IMR-90 (cell line): ENCODE results near the gene SLTM. TPM values are rescaled to one million over a fixed set of nuclear protein-coding genes. Genes with fewer than 3 reads are reported as not detected.

ENCODE experiments used
- ATAC-seq: fragments of 200-7000 bp; cut with Tn5 transposase; 2 replicates; pipeline ENCODE4 v1.9.1; 2020; ENCODE audit warnings: low read depth, mild to moderate bottlenecking, moderate library complexity
- BruUV-seq: library from RNA; stranded (reverse); fragments of 400-500 nt; replicated peaks from 2 replicates; lab custom pipeline; 2021; lab: Mats Ljungman, UMichigan
- CTCF ChIA-PET: fragments of 300-600 bp; formaldehyde crosslinking; extraction: SDS; loops from one replicate; lab custom pipeline; 2021; ENCODE audit warnings: antibody characterized with exemption; lab: Yijun Ruan, JAX
- POLR2A ChIA-PET: fragments of 300-600 bp; sonication (Branson Sonifier 250); formaldehyde crosslinking; loops from one replicate; lab custom pipeline; 2022; ENCODE audit warnings: antibody characterized with exemption; ENCODE audit not compliant: unreplicated experiment; lab: Charles Lee
- DNase-seq: peaks from one replicate; pipeline ENCODE4 v3.0.0; 2013
- H2AFZ ChIP-seq: replicated peaks from 2 replicates; pipeline ENCODE3; 2013; ENCODE audit warnings: low read length, mild to moderate bottlenecking; ENCODE audit not compliant: poor library complexity
- H2AK5ac ChIP-seq: 2 replicates; pipeline ENCODE4 v1.6.1; 2013; ENCODE audit warnings: low read depth, low read length, inconsistent platforms
- H2AK9ac ChIP-seq: replicated peaks from 2 replicates; pipeline ENCODE3; 2013; ENCODE audit warnings: mild to moderate bottlenecking, low read depth, low read length, moderate library complexity; ENCODE audit not compliant: poor library complexity
- H2BK120ac ChIP-seq: 2 replicates; pipeline ENCODE4 v1.6.1; 2013; ENCODE audit warnings: low read depth, low read length, inconsistent platforms
- H2BK15ac ChIP-seq: 3 replicates; pipeline ENCODE4 v1.6.1; 2013; ENCODE audit warnings: low read depth, low read length, inconsistent platforms
- H2BK20ac ChIP-seq: 2 replicates; pipeline ENCODE4 v1.6.1; 2013; ENCODE audit warnings: low read depth, mild to moderate bottlenecking, inconsistent platforms, low read length, moderate library complexity
- H2BK5ac ChIP-seq: 2 replicates; pipeline ENCODE4 v1.6.1; 2013; ENCODE audit warnings: mild to moderate bottlenecking, low read depth, low read length, inconsistent platforms; ENCODE audit not compliant: poor library complexity, severe bottlenecking
- H3K14ac ChIP-seq: replicated peaks from 2 replicates; pipeline ENCODE4 v1.6.1; 2013; ENCODE audit warnings: low read depth, low read length, inconsistent platforms
- H3K18ac ChIP-seq: 2 replicates; pipeline ENCODE4 v1.6.1; 2013; ENCODE audit warnings: low read depth, low read length, control low read depth
- H3K23ac ChIP-seq: 2 replicates; pipeline ENCODE4 v1.6.1; 2013; ENCODE audit warnings: low read depth, low read length, inconsistent platforms
- H3K27ac ChIP-seq: 2 replicates; pipeline ENCODE4 v1.5.1; 2013; ENCODE audit warnings: mild to moderate bottlenecking, control low read depth, low read length; ENCODE audit not compliant: insufficient read depth
- H3K27me3 ChIP-seq: 2 replicates; pipeline ENCODE4 v1.6.1; 2013; ENCODE audit warnings: low read length; ENCODE audit not compliant: control insufficient read depth, insufficient read depth
- H3K36me3 ChIP-seq: 2 replicates; pipeline ENCODE4 v1.6.1; 2013; ENCODE audit warnings: low read length, mixed read lengths; ENCODE audit not compliant: control insufficient read depth, insufficient read depth
- H3K4ac ChIP-seq: 2 replicates; pipeline ENCODE4 v1.6.1; 2013; ENCODE audit warnings: low read depth, low read length, inconsistent platforms
- H3K4me1 ChIP-seq: 2 replicates; pipeline ENCODE4 v1.6.1; 2013; ENCODE audit warnings: low read length, mixed read lengths; ENCODE audit not compliant: control insufficient read depth, insufficient read depth
- H3K4me2 ChIP-seq: 2 replicates; pipeline ENCODE4 v1.6.1; 2013; ENCODE audit warnings: low read depth, mild to moderate bottlenecking, control low read depth, low read length, moderate library complexity
- H3K4me3 ChIP-seq: 2 replicates; pipeline ENCODE4 v1.5.1; 2013; ENCODE audit warnings: low read depth, mild to moderate bottlenecking, control low read depth, low read length, moderate library complexity; ENCODE audit not compliant: insufficient read depth
- H3K56ac ChIP-seq: 2 replicates; pipeline ENCODE4 v1.6.1; 2013; ENCODE audit warnings: low read length, inconsistent platforms; ENCODE audit not compliant: insufficient read depth; ENCODE audit errors: extremely low read depth
- H3K79me1 ChIP-seq, 2 experiments: 2 replicates each; pipeline ENCODE4 v1.6.1; 2013; ENCODE audit warnings: low read length in 2 of 2, inconsistent platforms in 1 of 2, low read depth in 1 of 2
- H3K9ac ChIP-seq: 2 replicates; pipeline ENCODE4 v1.6.1; 2013; ENCODE audit warnings: low read depth, low read length, control low read depth
- H3K9me1 ChIP-seq: 2 replicates; pipeline ENCODE4 v1.6.1; 2013; ENCODE audit warnings: low read length, inconsistent platforms; ENCODE audit not compliant: insufficient read depth
- H3K9me3 ChIP-seq: 2 replicates; pipeline ENCODE4 v1.6.1; 2013; ENCODE audit warnings: low read length; ENCODE audit not compliant: control insufficient read depth, insufficient read depth
- H4K20me1 ChIP-seq: 2 replicates; pipeline ENCODE4 v1.6.1; 2013; ENCODE audit warnings: low read length, inconsistent platforms; ENCODE audit not compliant: insufficient read depth
- H4K5ac ChIP-seq: 2 replicates; pipeline ENCODE4 v1.6.1; 2013; ENCODE audit warnings: mild to moderate bottlenecking, low read depth, low read length, control low read depth
- H4K8ac ChIP-seq, 2 experiments: 2 replicates each; pipeline ENCODE4 v1.6.1; 2013; ENCODE audit warnings: low read depth in 2 of 2, low read length in 2 of 2, control low read depth in 1 of 2, inconsistent platforms in 1 of 2
- H4K91ac ChIP-seq: 2 replicates; pipeline ENCODE4 v1.6.1; 2013; ENCODE audit warnings: low read depth, low read length, inconsistent platforms; ENCODE audit not compliant: insufficient read depth
- BHLHE40 ChIP-seq: fragments of 150-350 bp; IDR thresholded peaks from 2 replicates; pipeline ENCODE4 v1.6.1; 2016; ENCODE audit warnings: mild to moderate bottlenecking, low read depth, low read length
- FOS ChIP-seq: fragments of 150-350 bp; IDR thresholded peaks from 2 replicates; pipeline ENCODE4 v1.6.1; 2016; ENCODE audit warnings: low read depth, low read length
- MXI1 ChIP-seq: IDR thresholded peaks from 2 replicates; pipeline ENCODE4 v1.6.1; 2012; ENCODE audit warnings: low read depth, mild to moderate bottlenecking, low read length, moderate library complexity, borderline replicate concordance
- RAD21 ChIP-seq: IDR thresholded peaks from 2 replicates; pipeline ENCODE4 v1.6.1; 2012; ENCODE audit warnings: low read length, improper control_type of control experiment
- RCOR1 ChIP-seq: IDR thresholded peaks from 2 replicates; pipeline ENCODE4 v1.6.1; 2012; ENCODE audit warnings: mild to moderate bottlenecking, low read length, improper control_type of control experiment; ENCODE audit not compliant: insufficient replicate concordance
- RFX5 ChIP-seq: IDR thresholded peaks from 2 replicates; pipeline ENCODE4 v1.8.0; 2012; ENCODE audit warnings: low read depth, mild to moderate bottlenecking, low read length, moderate library complexity
- SMC3 ChIP-seq: fragments of 150-350 bp; IDR thresholded peaks from 2 replicates; pipeline ENCODE4 v1.6.1; 2016; ENCODE audit warnings: low read depth, mild to moderate bottlenecking, antibody characterized with exemption, low read length, moderate library complexity
- WGBS, 2 experiments: methylation state at CpG; one replicate each; pipeline versions ENCODE4 v1.1.5 to v1.1.7; 2013; ENCODE audit warnings: missing lambda C conversion rate in 2 of 2; ENCODE audit not compliant: insufficient read length in 1 of 2; ENCODE audit errors: extremely low coverage in 2 of 2; 5-methylcytosine and 5-hydroxymethylcytosine counted together
- dilution Hi-C: fragments of 300-500 bp; cut with HindIII; formaldehyde crosslinking; loops from one replicate; pipeline ENCODE4 v1.14.3; 2018; ENCODE audit warnings: low sequenced_read_pairs; ENCODE audit not compliant: unreplicated experiment
- in situ Hi-C: fragments of 300-500 bp; cut with MboI; formaldehyde crosslinking; loops from 3 replicates; pipeline ENCODE4 v1.14.3; 2019; ENCODE audit warnings: low sequenced_read_pairs, inconsistent platforms, mixed read lengths
- intact Hi-C: fragments of 100-400 bp; cut with micrococcal nuclease; formaldehyde crosslinking; loops from 2 replicates; pipeline ENCODE4 v1.10.0; 2022
- polyA plus RNA-seq, 3 experiments: library from polyadenylated mRNA; depleted of rRNA; stranded (reverse); fragments of >200 nt; gene quantifications; 2 replicates each; pipeline ENCODE4 v1.2.3, GENCODE V29; 2012; ENCODE audit warnings: low replicate concordance in 1 of 3
- total RNA-seq: library from RNA; depleted of rRNA; stranded (reverse); fragments of >200 nt; gene quantifications from 2 replicates; pipeline ENCODE4 v1.2.3, GENCODE V29; 2012
- TF ChIP-seq, protein P1 (sequence below): conservative IDR thresholded peaks from 2 replicates; pipeline ENCODE4 v1.5.1; 2012; ENCODE audit warnings: mild to moderate bottlenecking, low read depth, low read length, improper control_type of control experiment
- TF ChIP-seq, protein P2 (sequence below): fragments of 150-350 bp; IDR thresholded peaks from 2 replicates; pipeline ENCODE4 v1.6.1; 2016; ENCODE audit warnings: low read depth, mild to moderate bottlenecking, low read length, moderate library complexity, borderline replicate concordance

Gene SLTM
- total and polyA plus RNA-seq, 2 of the 4 experiments (the other 2 are of a cell fraction): 36.0 to 57.6 TPM

- TF ChIP-seq, protein P1, sequence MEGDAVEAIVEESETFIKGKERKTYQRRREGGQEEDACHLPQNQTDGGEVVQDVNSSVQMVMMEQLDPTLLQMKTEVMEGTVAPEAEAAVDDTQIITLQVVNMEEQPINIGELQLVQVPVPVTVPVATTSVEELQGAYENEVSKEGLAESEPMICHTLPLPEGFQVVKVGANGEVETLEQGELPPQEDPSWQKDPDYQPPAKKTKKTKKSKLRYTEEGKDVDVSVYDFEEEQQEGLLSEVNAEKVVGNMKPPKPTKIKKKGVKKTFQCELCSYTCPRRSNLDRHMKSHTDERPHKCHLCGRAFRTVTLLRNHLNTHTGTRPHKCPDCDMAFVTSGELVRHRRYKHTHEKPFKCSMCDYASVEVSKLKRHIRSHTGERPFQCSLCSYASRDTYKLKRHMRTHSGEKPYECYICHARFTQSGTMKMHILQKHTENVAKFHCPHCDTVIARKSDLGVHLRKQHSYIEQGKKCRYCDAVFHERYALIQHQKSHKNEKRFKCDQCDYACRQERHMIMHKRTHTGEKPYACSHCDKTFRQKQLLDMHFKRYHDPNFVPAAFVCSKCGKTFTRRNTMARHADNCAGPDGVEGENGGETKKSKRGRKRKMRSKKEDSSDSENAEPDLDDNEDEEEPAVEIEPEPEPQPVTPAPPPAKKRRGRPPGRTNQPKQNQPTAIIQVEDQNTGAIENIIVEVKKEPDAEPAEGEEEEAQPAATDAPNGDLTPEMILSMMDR: no peak
Observed at GRCh38 chr15:58864602-58865424, 68.7 kb downstream of the SLTM start (continued).

GRCh38 chr15:58862326-58862725 is 71.2 kb downstream of the SLTM start:
- in situ Hi-C loops: no loop called here
- CTCF ChIA-PET: no interaction called here
- POLR2A ChIA-PET: no interaction called here

More at GRCh38 chr15:58862326-58862725, 71.2 kb downstream of the SLTM start:
- ATAC-seq (no peak), DNase-seq (no peak)
- no peak overlapping the region for H2BK5ac ChIP-seq
- no peaks in the 10 kb centered on the region for H3K9me3 ChIP-seq
- H3K18ac ChIP-seq: no peak overlapping the region
- no peak overlapping the region for H2BK15ac ChIP-seq
- no peaks in the 10 kb centered on the region for H3K27me3 ChIP-seq
- TF ChIP-seq RFX5: no peak
- TF ChIP-seq SMC3: no peak
- no peak for TF ChIP-seq BHLHE40
- TF ChIP-seq RAD21: no peak
- TF ChIP-seq MXI1: no peak
- TF ChIP-seq FOS: no peak
- TF ChIP-seq, protein P2, sequence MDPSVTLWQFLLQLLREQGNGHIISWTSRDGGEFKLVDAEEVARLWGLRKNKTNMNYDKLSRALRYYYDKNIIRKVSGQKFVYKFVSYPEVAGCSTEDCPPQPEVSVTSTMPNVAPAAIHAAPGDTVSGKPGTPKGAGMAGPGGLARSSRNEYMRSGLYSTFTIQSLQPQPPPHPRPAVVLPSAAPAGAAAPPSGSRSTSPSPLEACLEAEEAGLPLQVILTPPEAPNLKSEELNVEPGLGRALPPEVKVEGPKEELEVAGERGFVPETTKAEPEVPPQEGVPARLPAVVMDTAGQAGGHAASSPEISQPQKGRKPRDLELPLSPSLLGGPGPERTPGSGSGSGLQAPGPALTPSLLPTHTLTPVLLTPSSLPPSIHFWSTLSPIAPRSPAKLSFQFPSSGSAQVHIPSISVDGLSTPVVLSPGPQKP: no peak
- no peak for TF ChIP-seq RCOR1
- no peak overlapping the region for H3K9ac ChIP-seq
- H3K56ac ChIP-seq: no peak overlapping the region
- no peak overlapping the region for H3K4me2 ChIP-seq
- no peak overlapping the region for H2BK120ac ChIP-seq
- intact Hi-C loops (no loop called here), dilution Hi-C loops (no loop called here)
- no peak overlapping the region for H3K23ac ChIP-seq
- no peak overlapping the region for H2BK20ac ChIP-seq
- no peak overlapping the region for H2AK5ac ChIP-seq
- no peaks in the 10 kb centered on the region for H4K20me1 ChIP-seq
- H3K9me1 ChIP-seq: no peaks in the 10 kb centered on the region
- H4K5ac ChIP-seq: no peak overlapping the region
- BruUV-seq: no TSS peak
- no peaks in the 10 kb centered on the region for H3K36me3 ChIP-seq
- H3K27ac ChIP-seq: no peak overlapping the region
- H4K8ac ChIP-seq: no peak overlapping the region
- H4K91ac ChIP-seq: no peak overlapping the region
- WGBS, 2 experiments: no CpG with 5 or more reads among the region's 2 CpGs
- no peak overlapping the region for H2AK9ac ChIP-seq
- no peaks in the 10 kb centered on the region; the same call in 1 of the 2 replicates for H3K4me1 ChIP-seq
- H3K4me3 ChIP-seq: no peak overlapping the region
- H3K79me1 ChIP-seq: no peaks in the 10 kb centered on the region
- H2AFZ ChIP-seq: no peak overlapping the region
- H3K14ac ChIP-seq: no peak overlapping the region
- H3K4ac ChIP-seq: no peak overlapping the region
